H9 (cell line): ENCODE measurements around the gene OGFOD3. TPM values are rescaled to one million over a fixed set of nuclear protein-coding genes. Genes with fewer than 3 reads are reported as not detected.

ENCODE experiments used
- DNase-seq: peaks from one replicate; pipeline ENCODE4 v3.0.0-alpha.2; 2017
- H2AFZ ChIP-seq: one replicate; pipeline ENCODE4 v1.6.1; 2013; ENCODE audit warnings: mild to moderate bottlenecking, low read length, control low read depth, moderate library complexity
- H2AK5ac ChIP-seq: 2 replicates; pipeline ENCODE4 v1.6.1; 2013; ENCODE audit warnings: low read length, control low read depth, mixed read lengths; ENCODE audit not compliant: insufficient read length
- H2BK120ac ChIP-seq: one replicate; pipeline ENCODE4 v1.6.1; 2013; ENCODE audit warnings: low read depth, mild to moderate bottlenecking, low read length, control low read depth, inconsistent platforms; ENCODE audit not compliant: poor library complexity, severe bottlenecking
- H2BK12ac ChIP-seq: 2 replicates; pipeline ENCODE4 v1.6.1; 2013; ENCODE audit warnings: low read length, control low read depth, mixed read lengths, low read depth; ENCODE audit not compliant: insufficient read length
- H2BK15ac ChIP-seq: 2 replicates; pipeline ENCODE4 v1.6.1; 2013; ENCODE audit warnings: low read depth, low read length, control low read depth
- H2BK20ac ChIP-seq: one replicate; pipeline ENCODE4 v1.6.1; 2013; ENCODE audit warnings: low read depth, mild to moderate bottlenecking, low read length, control low read depth, inconsistent platforms; ENCODE audit not compliant: poor library complexity, severe bottlenecking
- H2BK5ac ChIP-seq: 2 replicates; pipeline ENCODE4 v1.6.1; 2013; ENCODE audit warnings: low read length, control low read depth, mixed read lengths; ENCODE audit not compliant: insufficient read length
- H3K14ac ChIP-seq: 2 replicates; pipeline ENCODE4 v1.6.1; 2013; ENCODE audit warnings: low read length, control low read depth; ENCODE audit not compliant: insufficient read depth
- H3K18ac ChIP-seq: 2 replicates; pipeline ENCODE4 v1.6.1; 2013; ENCODE audit warnings: low read depth, mild to moderate bottlenecking, mixed read lengths, low read length, control low read depth; ENCODE audit not compliant: insufficient read length
- H3K23ac ChIP-seq: 2 replicates; pipeline ENCODE4 v1.6.1; 2013; ENCODE audit warnings: low read length, control low read depth, mixed read lengths, low read depth; ENCODE audit not compliant: insufficient read length
- H3K23me2 ChIP-seq: 2 replicates; pipeline ENCODE4 v1.6.1; 2013; ENCODE audit warnings: low read depth, mild to moderate bottlenecking, mixed read lengths, low read length, control low read depth; ENCODE audit not compliant: insufficient read length, poor library complexity, severe bottlenecking
- H3K27ac ChIP-seq: 2 replicates; pipeline ENCODE4 v1.5.1; 2013; ENCODE audit warnings: low read length, control low read depth, mixed read lengths, low read depth; ENCODE audit not compliant: insufficient read length
- H3K27me3 ChIP-seq: 2 replicates; pipeline ENCODE4 v1.6.1; 2013; ENCODE audit warnings: low read length, control low read depth, inconsistent platforms; ENCODE audit not compliant: insufficient read depth
- H3K4ac ChIP-seq: 2 replicates; pipeline ENCODE4 v1.6.1; 2013; ENCODE audit warnings: low read depth, mild to moderate bottlenecking, control low read depth, inconsistent platforms, low read length, moderate library complexity
- H3K4me1 ChIP-seq: 2 replicates; pipeline ENCODE4 v1.6.1; 2013; ENCODE audit warnings: low read length, control low read depth, inconsistent platforms; ENCODE audit not compliant: insufficient read depth
- H3K4me2 ChIP-seq: 2 replicates; pipeline ENCODE4 v1.6.1; 2013; ENCODE audit warnings: low read length, control low read depth, mixed read lengths; ENCODE audit not compliant: insufficient read length, insufficient read depth
- H3K56ac ChIP-seq: 2 replicates; pipeline ENCODE4 v1.6.1; 2013; ENCODE audit warnings: low read depth, mild to moderate bottlenecking, mixed read lengths, low read length, control low read depth; ENCODE audit not compliant: insufficient read length
- H3K79me1 ChIP-seq: 2 replicates; pipeline ENCODE4 v1.6.1; 2013; ENCODE audit warnings: low read depth, mild to moderate bottlenecking, moderate library complexity, low read length, control low read depth, inconsistent platforms; ENCODE audit not compliant: insufficient read depth, poor library complexity, severe bottlenecking
- H3K79me2 ChIP-seq: 2 replicates; pipeline ENCODE4 v1.6.1; 2013; ENCODE audit warnings: low read length, control low read depth, inconsistent platforms; ENCODE audit not compliant: insufficient read depth
- H3K9ac ChIP-seq: 2 replicates; pipeline ENCODE4 v1.6.1; 2013; ENCODE audit warnings: low read length, control low read depth, mixed read lengths; ENCODE audit not compliant: insufficient read length; ENCODE audit errors: extremely low read depth
- H3K9me3 ChIP-seq: one replicate; pipeline ENCODE4 v1.6.1; 2013; ENCODE audit warnings: low read depth, low read length, inconsistent platforms; ENCODE audit not compliant: control insufficient read depth
- H3T11ph ChIP-seq: one replicate; pipeline ENCODE4 v1.6.1; 2013; ENCODE audit warnings: mild to moderate bottlenecking, low read length, control low read depth, inconsistent platforms
- H4K20me1 ChIP-seq: one replicate; pipeline ENCODE4 v1.6.1; 2013; ENCODE audit not compliant: control insufficient read depth, insufficient read length, insufficient read depth
- H4K5ac ChIP-seq: 2 replicates; pipeline ENCODE4 v1.6.1; 2013; ENCODE audit warnings: low read depth, mild to moderate bottlenecking, mixed read lengths, low read length, control low read depth; ENCODE audit not compliant: insufficient read length
- H4K8ac ChIP-seq: replicated peaks from 2 replicates; pipeline ENCODE4 v1.6.1; 2013; ENCODE audit warnings: low read length, control low read depth, mixed read lengths, low read depth; ENCODE audit not compliant: insufficient read length
- H4K91ac ChIP-seq: 2 replicates; pipeline ENCODE4 v1.6.1; 2013; ENCODE audit warnings: low read depth, mild to moderate bottlenecking, moderate library complexity, mixed read lengths, low read length, control low read depth; ENCODE audit not compliant: insufficient read length
- H3K27ac Mint-ChIP-seq, 3 experiments: 2 replicates in 2 of 3; 3 replicates in 1 of 3; pipeline ENCODE4 v1.8.0; 2020 to 2021; ENCODE audit warnings: mixed read lengths in 3 of 3, mild to moderate bottlenecking in 1 of 3, moderate library complexity in 1 of 3
- H3K27me3 Mint-ChIP-seq: 2 replicates; pipeline ENCODE4 v1.8.0; 2021; ENCODE audit warnings: low read depth, mild to moderate bottlenecking, moderate library complexity, mixed read lengths
- H3K36me3 Mint-ChIP-seq, 3 experiments: 2 replicates in 2 of 3; 3 replicates in 1 of 3; pipeline ENCODE4 v1.8.0; 2020 to 2021; ENCODE audit warnings: low read depth in 3 of 3, mixed read lengths in 3 of 3; ENCODE audit not compliant: insufficient read depth in 1 of 3
- H3K4me1 Mint-ChIP-seq, 2 experiments: 2 replicates each; pipeline ENCODE4 v1.8.0; 2020; ENCODE audit warnings: mixed read lengths in 2 of 2
- H3K4me3 Mint-ChIP-seq, 2 experiments: 2 replicates in 1 of 2; 3 replicates in 1 of 2; pipeline ENCODE4 v1.8.0; 2020 to 2021; ENCODE audit warnings: mild to moderate bottlenecking in 2 of 2, mixed read lengths in 2 of 2, moderate library complexity in 1 of 2
- H3K9me3 Mint-ChIP-seq, 2 experiments: 2 replicates in 1 of 2; 3 replicates in 1 of 2; pipeline ENCODE4 v1.8.0; 2020; ENCODE audit warnings: mild to moderate bottlenecking in 2 of 2, mixed read lengths in 2 of 2, moderate library complexity in 1 of 2
- WGBS: extraction: QIAGEN DNeasy Blood & Tissue Kit; methylation state at CpG from one replicate; pipeline ENCODE4 v1.1.7; 2013; ENCODE audit warnings: missing lambda C conversion rate, low lambda C conversion rate, mixed read lengths; ENCODE audit not compliant: insufficient read length; ENCODE audit errors: extremely low coverage; 5-methylcytosine and 5-hydroxymethylcytosine counted together
- total RNA-seq: library from RNA; stranded (reverse); gene quantifications from 2 replicates; pipeline ENCODE4 v1.2.1, GENCODE V29; 2021
- TF ChIP-seq, protein P1 (sequence below): fragments of 200-600 bp; sonication (generic); conservative IDR thresholded peaks from 3 replicates; pipeline ENCODE4 v1.8.0; 2021; ENCODE audit warnings: antibody characterized with exemption, mild to moderate bottlenecking

The OGFOD3 gene
- total RNA-seq, 1 experiment from 2014 or later, result 27.8 TPM

DNA sequence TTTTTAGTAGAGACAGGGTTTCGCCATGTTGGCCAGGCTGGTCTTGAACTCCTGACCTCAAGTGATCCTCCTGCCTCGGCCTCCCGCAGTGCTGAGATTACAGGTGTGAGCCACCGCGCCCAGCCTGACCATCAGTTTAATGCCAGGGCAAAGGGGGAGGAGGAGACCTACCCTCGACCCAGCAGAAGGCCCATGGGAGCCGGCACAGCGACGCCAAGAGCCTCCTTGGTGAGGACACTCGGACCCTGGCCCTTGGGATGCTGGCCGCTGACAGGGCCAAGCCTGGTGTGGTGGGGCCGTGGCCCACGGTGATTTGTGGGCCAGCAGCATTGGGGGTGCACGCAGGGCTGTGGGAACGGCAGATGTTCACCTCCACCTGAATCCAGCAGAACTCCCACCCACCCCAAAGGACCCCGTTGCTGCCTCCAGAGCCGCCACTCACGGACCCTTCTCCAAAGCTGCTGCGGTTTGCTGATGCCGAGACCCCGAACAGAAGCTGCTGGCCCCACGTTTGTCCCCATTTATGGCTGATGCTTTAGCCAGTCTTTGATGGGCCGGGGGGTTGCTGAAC is 26.8 kb downstream of the OGFOD3 start:
- Histone ChIP-seq H3K79me1 (no peaks in the 10 kb centered on the region), H3K27me3 (no peaks in the 10 kb centered on the region), H2BK20ac (no peak overlapping the region), H2AFZ (no peak overlapping the region), H3K4me1 (no peaks in the 10 kb centered on the region), H3K27ac (no peak overlapping the region), H3T11ph (no peak overlapping the region), H3K56ac (no peak overlapping the region), H3K4ac (no peak overlapping the region), H3K79me2 (no peaks in the 10 kb centered on the region), H3K4me2 (no peak overlapping the region), H4K20me1 (no peaks in the 10 kb centered on the region), H3K18ac (no peak overlapping the region), H4K91ac (no peak overlapping the region), H2BK12ac (no peak overlapping the region), H2AK5ac (no peak overlapping the region), H2BK5ac (no peak overlapping the region), H3K23ac (no peak overlapping the region), H4K5ac (no peak overlapping the region), H3K23me2 (no peaks in the 10 kb centered on the region), H3K9ac (no peak overlapping the region), H3K9me3 (no peaks in the 10 kb centered on the region), H3K14ac (no peak overlapping the region), H4K8ac (no peak overlapping the region), H2BK15ac (no peak overlapping the region), H2BK120ac (no peak overlapping the region)
- TF ChIP-seq, protein P1, sequence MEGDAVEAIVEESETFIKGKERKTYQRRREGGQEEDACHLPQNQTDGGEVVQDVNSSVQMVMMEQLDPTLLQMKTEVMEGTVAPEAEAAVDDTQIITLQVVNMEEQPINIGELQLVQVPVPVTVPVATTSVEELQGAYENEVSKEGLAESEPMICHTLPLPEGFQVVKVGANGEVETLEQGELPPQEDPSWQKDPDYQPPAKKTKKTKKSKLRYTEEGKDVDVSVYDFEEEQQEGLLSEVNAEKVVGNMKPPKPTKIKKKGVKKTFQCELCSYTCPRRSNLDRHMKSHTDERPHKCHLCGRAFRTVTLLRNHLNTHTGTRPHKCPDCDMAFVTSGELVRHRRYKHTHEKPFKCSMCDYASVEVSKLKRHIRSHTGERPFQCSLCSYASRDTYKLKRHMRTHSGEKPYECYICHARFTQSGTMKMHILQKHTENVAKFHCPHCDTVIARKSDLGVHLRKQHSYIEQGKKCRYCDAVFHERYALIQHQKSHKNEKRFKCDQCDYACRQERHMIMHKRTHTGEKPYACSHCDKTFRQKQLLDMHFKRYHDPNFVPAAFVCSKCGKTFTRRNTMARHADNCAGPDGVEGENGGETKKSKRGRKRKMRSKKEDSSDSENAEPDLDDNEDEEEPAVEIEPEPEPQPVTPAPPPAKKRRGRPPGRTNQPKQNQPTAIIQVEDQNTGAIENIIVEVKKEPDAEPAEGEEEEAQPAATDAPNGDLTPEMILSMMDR, result no peak
- WGBS, result no CpG with 5 or more reads among the region's 23 CpGs
- Mint-ChIP-seq H3K27ac (no peak overlapping the region), H3K36me3 (peaks cover 0 to 13% (median 11%) of the 10 kb centered on the region in 3 experiments; a peak in 4 of 7 replicates), H3K4me3 (no peak overlapping the region), H3K9me3 (no peaks in the 10 kb centered on the region; a peak in 1 of 5 replicates), H3K4me1 (no peaks in the 10 kb centered on the region), H3K27me3 (peaks cover 9% of the 10 kb centered on the region)
- DNase-seq, result no peak
